Neural crest cell (in vitro differentiated cells): ENCODE results near the gene KCNN2. TPM values are rescaled to one million over a fixed set of nuclear protein-coding genes. Genes with fewer than 3 reads are reported as not detected.
A peak's percentile ranks its signal among the peaks of the same experiment; 100 is the strongest.

Experiments used
- DNase-seq: peaks from one replicate; pipeline ENCODE4 v3.0.0; 2021; ENCODE audit warnings: low read depth, mixed read lengths, low spot score
- H3K27ac Mint-ChIP-seq: one replicate; pipeline ENCODE4 v1.8.0; 2021; ENCODE audit warnings: mild to moderate bottlenecking, mixed read lengths; ENCODE audit not compliant: unreplicated experiment
- H3K27me3 Mint-ChIP-seq: 2 replicates; pipeline ENCODE4 v1.8.0; 2021; ENCODE audit warnings: low read depth, mild to moderate bottlenecking, mixed read lengths
- H3K36me3 Mint-ChIP-seq: 2 replicates; pipeline ENCODE4 v1.8.0; 2021; ENCODE audit warnings: low read depth, mild to moderate bottlenecking, mixed read lengths
- H3K4me1 Mint-ChIP-seq: 2 replicates; pipeline ENCODE4 v1.8.0; 2021; ENCODE audit warnings: mixed read lengths
- H3K4me3 Mint-ChIP-seq: one replicate; pipeline ENCODE4 v1.8.0; 2021; ENCODE audit warnings: mild to moderate bottlenecking, mixed read lengths
- H3K9me3 Mint-ChIP-seq: 2 replicates; pipeline ENCODE4 v1.8.0; 2021; ENCODE audit warnings: mixed read lengths
- CTCF ChIP-seq: fragments of 200-600 bp; sonication (generic); conservative IDR thresholded peaks from 2 replicates; pipeline ENCODE4 v1.5.0; 2021; ENCODE audit warnings: antibody characterized with exemption, mild to moderate bottlenecking
- total RNA-seq: library from RNA; stranded (reverse); gene quantifications from 2 replicates; pipeline ENCODE4 v1.2.1, GENCODE V29; 2021

Gene KCNN2
- total RNA-seq, 1 donor from 2014 or later, result 1.9 TPM

GRCh38 chr5:114362197-114362976, 517 bp downstream of the KCNN2 start:
- Mint-ChIP-seq H3K27me3 (peaks cover 84% of the 10 kb centered on the region), H3K4me1 (peaks cover 19% of the 10 kb centered on the region), H3K4me3 (peak overlapping the region; percentile 96), H3K9me3 (no peaks in the 10 kb centered on the region), H3K27ac (no peak overlapping the region), H3K36me3 (peaks cover 3% of the 10 kb centered on the region)
- TF ChIP-seq CTCF, result peak; percentile 23
- peak; percentile 24 for DNase-seq

DNA sequence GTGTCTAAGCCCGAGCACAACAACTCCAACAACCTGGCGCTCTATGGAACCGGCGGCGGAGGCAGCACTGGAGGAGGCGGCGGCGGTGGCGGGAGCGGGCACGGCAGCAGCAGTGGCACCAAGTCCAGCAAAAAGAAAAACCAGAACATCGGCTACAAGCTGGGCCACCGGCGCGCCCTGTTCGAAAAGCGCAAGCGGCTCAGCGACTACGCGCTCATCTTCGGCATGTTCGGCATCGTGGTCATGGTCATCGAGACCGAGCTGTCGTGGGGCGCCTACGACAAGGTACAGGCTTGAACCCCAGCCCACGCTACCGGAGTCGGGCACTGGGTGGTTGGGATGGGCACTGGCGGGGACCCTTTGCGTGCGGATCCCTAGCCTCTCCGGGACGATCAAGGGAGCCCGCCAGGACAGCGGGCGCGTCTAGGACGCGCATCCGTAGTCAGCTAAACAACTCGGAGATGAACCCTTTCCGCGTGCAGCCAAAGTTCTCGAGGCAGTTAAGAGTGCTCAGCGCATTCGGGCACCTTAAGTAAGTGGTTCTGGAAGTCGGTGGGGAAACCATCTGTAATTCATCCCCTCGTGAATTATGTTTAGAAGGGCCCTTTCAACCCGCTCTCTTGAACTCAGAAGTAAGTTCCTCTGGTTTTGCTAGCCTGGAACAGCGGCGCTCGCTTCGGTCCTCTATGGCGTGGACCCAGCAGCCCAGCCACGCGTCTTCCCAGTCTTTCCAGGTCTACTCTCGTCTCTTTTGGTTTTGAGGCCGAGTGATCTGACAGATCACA, 1.3 kb downstream of the KCNN2 start:
- Mint-ChIP-seq H3K4me1 (peaks cover 19% of the 10 kb centered on the region), H3K36me3 (peaks cover 3% of the 10 kb centered on the region), H3K27ac (no peak overlapping the region), H3K27me3 (peaks cover 84% of the 10 kb centered on the region), H3K9me3 (no peaks in the 10 kb centered on the region), H3K4me3 (peak overlapping the region; percentile 96)
- no peak for DNase-seq
- no peak for TF ChIP-seq CTCF

- Mint-ChIP-seq H3K4me1 (peaks cover 19% of the 10 kb centered on the region), H3K36me3 (peaks cover 3% of the 10 kb centered on the region), H3K9me3 (no peaks in the 10 kb centered on the region), H3K27me3 (peaks cover 77% of the 10 kb centered on the region), H3K4me3 (peak overlapping the region; percentile 96), H3K27ac (no peak overlapping the region)
- no peak for DNase-seq
- peak; percentile 25 for TF ChIP-seq CTCF
Observed at GRCh38 chr5:114363837-114364236, 2.0 kb downstream of the KCNN2 start.

- Mint-ChIP-seq H3K9me3 (no peaks in the 10 kb centered on the region), H3K4me3 (no peak overlapping the region), H3K4me1 (peaks cover 7% of the 10 kb centered on the region), H3K27me3 (peaks cover 56% of the 10 kb centered on the region), H3K27ac (no peak overlapping the region), H3K36me3 (no peaks in the 10 kb centered on the region)
- no peak for TF ChIP-seq CTCF
- no peak for DNase-seq
Observed at GRCh38 chr5:114367029-114367428, 5.2 kb downstream of the KCNN2 start.

DNA sequence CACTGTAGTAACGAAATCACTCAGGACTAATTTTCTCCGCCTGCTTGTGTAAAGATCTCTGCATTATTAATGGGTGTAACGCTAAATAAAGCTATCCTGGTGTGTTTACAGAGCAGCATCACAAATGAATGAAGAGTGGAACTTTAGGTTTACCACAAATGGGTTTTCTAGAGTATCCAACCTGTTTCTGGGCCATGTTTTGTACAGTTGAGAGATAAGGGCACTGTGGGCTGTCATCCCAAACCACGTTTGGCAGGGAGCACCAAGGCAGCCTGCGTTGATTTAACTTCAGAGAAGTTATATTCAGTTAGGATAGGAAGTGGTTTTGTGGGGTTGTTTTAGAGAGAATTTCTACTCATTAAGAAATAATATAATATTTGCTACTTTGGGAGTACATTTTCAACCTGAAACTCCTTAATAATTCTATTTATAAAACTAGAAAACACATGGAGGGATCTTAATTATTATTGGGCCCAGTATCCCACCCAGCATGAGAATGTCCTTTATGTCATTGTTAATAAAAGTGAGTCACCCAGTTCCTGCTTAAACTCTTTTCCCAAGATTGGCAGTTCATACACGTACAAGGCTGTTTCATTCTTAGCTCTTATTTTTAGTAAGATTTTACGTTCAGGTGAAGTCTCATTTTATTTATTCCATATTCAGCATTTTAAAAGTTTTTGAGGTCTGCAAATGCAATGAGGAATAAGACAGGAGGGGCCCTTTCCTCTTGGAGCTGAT, 8.0 kb downstream of the KCNN2 start:
- Mint-ChIP-seq H3K36me3 (no peaks in the 10 kb centered on the region), H3K27me3 (peaks cover 28% of the 10 kb centered on the region), H3K4me1 (no peaks in the 10 kb centered on the region), H3K4me3 (no peak overlapping the region), H3K9me3 (no peaks in the 10 kb centered on the region), H3K27ac (no peak overlapping the region)
- DNase-seq, result no peak
- TF ChIP-seq CTCF, result no peak
